Stimulated activated CD8-positive, alpha-beta memory T cell treated with anti-CD3 and anti-CD28 coated beads, Interleukin-15, amount 100 ng/mL, for 1 hour (primary cell): ENCODE results near the gene CRTC1.

Experiments
- DNase-seq: peaks from one replicate; pipeline ENCODE4 v3.0.0-alpha.2; 2020; ENCODE audit warnings: low read depth

CRTC1 gene

GRCh38 chr19:18749362-18750231, 66.1 kb downstream of the CRTC1 start:
- DNase-seq = no peak

GRCh38 chr19:18750295-18750970, 67.0 kb downstream of the CRTC1 start:
- DNase-seq = no peak

- DNase-seq = no peak
These were observed 68.1 kb downstream of the CRTC1 start for GRCh38 chr19:18751571-18751970.

GRCh38 chr19:18754501-18754900, 71.0 kb downstream of the CRTC1 start:
- DNase-seq = no peak

- no peak for DNase-seq
These were observed 73.4 kb downstream of the CRTC1 start for GRCh38 chr19:18756896-18757295.

- no peak for DNase-seq
These were observed 76.0 kb downstream of the CRTC1 start for GRCh38 chr19:18759304-18759994.

- no peak for DNase-seq
These were observed 76.5 kb downstream of the CRTC1 start for GRCh38 chr19:18759995-18760426.

GRCh38 chr19:18760440-18761383, 77.2 kb downstream of the CRTC1 start:
- no peak for DNase-seq

- no peak for DNase-seq
These were observed 78.1 kb downstream of the CRTC1 start for GRCh38 chr19:18761531-18762110.

GRCh38 chr19:18762125-18763023, 78.9 kb downstream of the CRTC1 start:
- no peak for DNase-seq

GRCh38 chr19:18763674-18764590, 80.5 kb downstream of the CRTC1 start:
- DNase-seq = no peak

GRCh38 chr19:18764591-18765051, 81.1 kb downstream of the CRTC1 start:
- DNase-seq = no peak

- no peak for DNase-seq
These were observed 81.7 kb downstream of the CRTC1 start for GRCh38 chr19:18765224-18765623.

GRCh38 chr19:18768046-18768771, 84.7 kb downstream of the CRTC1 start:
- DNase-seq = no peak

- DNase-seq = no peak
These were observed 85.8 kb downstream of the CRTC1 start for GRCh38 chr19:18768997-18769891.

- DNase-seq = no peak
These were observed 86.6 kb downstream of the CRTC1 start for GRCh38 chr19:18769989-18770528.
